BE2C (cell line): ENCODE results near the gene MPRIP.

ENCODE experiments used
- DNase-seq: peaks from one replicate; pipeline ENCODE4 v3.0.0-alpha.2; 2020
- H3K27me3 ChIP-seq: fragments of 250-450 bp; sonication (Bioruptor Pico); 2 replicates; pipeline ENCODE4 v1.5.1; 2020; ENCODE audit warnings: mild to moderate bottlenecking
- H3K36me3 ChIP-seq: fragments of 250-450 bp; sonication (Bioruptor Pico); 2 replicates; pipeline ENCODE4 v1.5.1; 2020; ENCODE audit warnings: mild to moderate bottlenecking
- H3K4me1 ChIP-seq: fragments of 250-450 bp; sonication (Bioruptor Pico); 2 replicates; pipeline ENCODE4 v1.5.1; 2020
- H3K4me3 ChIP-seq: 2 replicates; pipeline ENCODE4 v1.5.1; 2011; ENCODE audit warnings: low read depth, low read length
- H3K9me3 ChIP-seq: fragments of 250-450 bp; sonication (Bioruptor Pico); 2 replicates; pipeline ENCODE4 v1.5.1; 2020
- TF ChIP-seq, protein P1 (sequence below): IDR thresholded peaks from 2 replicates; pipeline ENCODE4 v1.5.1; 2012; ENCODE audit warnings: mild to moderate bottlenecking, low read depth, low read length

Gene MPRIP

DNA sequence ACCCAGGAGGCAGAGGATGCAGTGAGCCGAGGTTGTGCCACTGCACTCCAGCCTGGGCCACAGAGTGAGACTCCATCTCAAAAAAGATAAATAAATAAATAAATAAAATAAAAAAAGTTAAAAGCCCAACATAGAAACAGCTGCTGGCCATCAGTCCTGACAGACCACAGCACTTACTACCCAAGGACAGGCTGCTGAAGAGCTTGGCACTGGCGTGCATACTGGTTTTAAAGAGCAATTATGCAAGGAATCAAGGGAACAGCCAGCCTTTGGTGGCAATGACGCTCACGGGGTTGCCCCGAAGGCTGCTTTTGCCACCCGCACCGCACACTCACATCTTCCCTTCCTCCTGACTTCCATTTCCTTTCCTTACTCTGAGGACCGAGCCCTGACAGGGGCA is 159.7 kb downstream of the MPRIP start:
- Histone ChIP-seq H3K27me3 (no peaks in the 10 kb centered on the region), H3K9me3 (no peaks in the 10 kb centered on the region), H3K4me1 (no peaks in the 10 kb centered on the region), H3K4me3 (no peak overlapping the region), H3K36me3 (peaks cover 21% of the 10 kb centered on the region)
- no peak for DNase-seq
- TF ChIP-seq, protein P1, sequence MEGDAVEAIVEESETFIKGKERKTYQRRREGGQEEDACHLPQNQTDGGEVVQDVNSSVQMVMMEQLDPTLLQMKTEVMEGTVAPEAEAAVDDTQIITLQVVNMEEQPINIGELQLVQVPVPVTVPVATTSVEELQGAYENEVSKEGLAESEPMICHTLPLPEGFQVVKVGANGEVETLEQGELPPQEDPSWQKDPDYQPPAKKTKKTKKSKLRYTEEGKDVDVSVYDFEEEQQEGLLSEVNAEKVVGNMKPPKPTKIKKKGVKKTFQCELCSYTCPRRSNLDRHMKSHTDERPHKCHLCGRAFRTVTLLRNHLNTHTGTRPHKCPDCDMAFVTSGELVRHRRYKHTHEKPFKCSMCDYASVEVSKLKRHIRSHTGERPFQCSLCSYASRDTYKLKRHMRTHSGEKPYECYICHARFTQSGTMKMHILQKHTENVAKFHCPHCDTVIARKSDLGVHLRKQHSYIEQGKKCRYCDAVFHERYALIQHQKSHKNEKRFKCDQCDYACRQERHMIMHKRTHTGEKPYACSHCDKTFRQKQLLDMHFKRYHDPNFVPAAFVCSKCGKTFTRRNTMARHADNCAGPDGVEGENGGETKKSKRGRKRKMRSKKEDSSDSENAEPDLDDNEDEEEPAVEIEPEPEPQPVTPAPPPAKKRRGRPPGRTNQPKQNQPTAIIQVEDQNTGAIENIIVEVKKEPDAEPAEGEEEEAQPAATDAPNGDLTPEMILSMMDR = no peak

DNA sequence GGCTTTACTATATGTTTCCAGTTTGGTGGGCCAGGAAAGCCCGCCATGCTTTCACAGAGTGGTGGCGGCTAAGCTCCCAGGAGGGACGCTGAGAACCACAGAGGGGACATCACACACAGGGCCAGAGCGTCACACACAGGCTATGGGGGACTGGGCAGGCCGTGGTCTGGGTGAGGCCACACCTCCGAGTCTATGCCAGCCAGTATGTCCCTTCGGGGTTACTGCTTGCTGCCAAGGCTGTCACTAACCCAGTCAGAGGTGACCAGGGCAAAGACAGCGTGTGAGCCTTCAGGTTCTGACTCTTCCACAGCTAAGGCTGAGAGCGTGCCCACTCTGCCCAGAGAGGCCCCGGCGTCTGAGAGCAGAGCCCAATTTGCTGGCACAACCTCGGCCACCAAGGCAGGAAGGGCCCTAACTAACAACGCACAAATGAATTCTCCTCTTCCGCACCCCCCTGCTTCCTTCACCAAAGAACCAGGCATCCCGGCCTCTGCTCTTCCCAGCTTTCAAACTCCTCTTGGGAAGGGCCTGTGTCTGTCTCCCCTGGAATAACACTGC is 161.0 kb downstream of the MPRIP start:
- DNase-seq = no peak
- peaks cover 21% of the 10 kb centered on the region for H3K36me3 ChIP-seq
- TF ChIP-seq, protein P1 = no peak
- no peaks in the 10 kb centered on the region for H3K4me1 ChIP-seq
- no peaks in the 10 kb centered on the region for H3K9me3 ChIP-seq
- no peaks in the 10 kb centered on the region for H3K27me3 ChIP-seq
- no peak overlapping the region for H3K4me3 ChIP-seq

DNA sequence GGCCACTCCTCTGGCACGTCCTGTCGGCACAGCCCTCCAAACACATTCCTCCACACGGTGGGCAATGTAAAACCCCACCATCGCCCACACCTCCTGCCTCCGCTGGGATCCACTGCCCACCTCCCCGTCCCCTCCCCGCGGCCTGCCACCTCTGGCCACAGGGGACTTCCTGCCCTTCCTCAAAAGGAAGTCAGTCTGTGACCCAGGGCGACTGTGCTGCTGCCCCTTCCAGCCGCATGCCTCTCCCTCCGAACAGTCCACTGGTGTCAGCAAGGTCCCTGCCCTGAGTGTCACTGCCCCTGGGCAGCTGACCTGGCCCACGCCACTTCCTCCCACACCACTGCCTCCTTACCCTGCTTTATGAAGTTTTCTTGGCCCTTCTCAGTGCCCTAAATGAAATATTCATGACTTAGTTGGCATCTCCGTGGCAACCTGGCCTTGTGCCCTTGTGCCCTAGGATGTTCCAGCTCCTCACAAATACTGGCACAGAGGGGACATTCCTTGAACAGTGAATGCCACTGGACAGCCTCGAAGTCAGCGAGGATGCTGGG is 161.9 kb downstream of the MPRIP start:
- Histone ChIP-seq H3K9me3 (no peaks in the 10 kb centered on the region), H3K4me3 (peak overlapping the region; percentile 63), H3K4me1 (no peaks in the 10 kb centered on the region), H3K27me3 (no peaks in the 10 kb centered on the region), H3K36me3 (peaks cover 21% of the 10 kb centered on the region)
- TF ChIP-seq, protein P1 = no peak
- no peak for DNase-seq

DNA sequence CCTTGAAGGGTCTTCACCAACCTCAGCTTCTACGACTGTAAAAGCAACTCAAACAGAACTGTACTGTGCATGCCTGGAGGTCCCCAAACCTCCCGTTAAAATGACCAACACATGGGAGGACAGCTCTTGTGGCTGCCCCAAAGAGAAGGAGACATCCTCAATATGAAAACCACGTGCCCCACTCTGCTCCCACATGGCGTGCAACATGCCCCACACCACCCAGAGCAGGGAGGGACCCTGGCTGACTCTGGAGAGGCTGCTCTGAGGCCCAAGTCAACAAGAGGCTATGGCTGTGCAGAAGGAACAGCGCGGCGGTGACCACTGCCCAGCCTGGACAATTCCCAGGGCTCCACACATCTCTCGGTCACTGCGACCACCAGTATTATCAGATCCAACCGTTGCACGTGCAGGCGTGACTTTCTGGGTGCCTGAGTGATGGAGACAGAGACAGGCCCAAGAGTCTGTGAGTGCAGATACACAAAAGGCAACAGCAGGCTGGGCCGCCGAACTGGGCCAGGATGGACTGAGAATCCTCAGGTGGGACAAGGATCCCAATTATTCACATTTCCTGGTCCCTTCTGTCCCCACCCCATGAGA is 162.5 kb downstream of the MPRIP start:
- no peak for DNase-seq
- peak overlapping the region; percentile 63 for H3K4me3 ChIP-seq

DNA sequence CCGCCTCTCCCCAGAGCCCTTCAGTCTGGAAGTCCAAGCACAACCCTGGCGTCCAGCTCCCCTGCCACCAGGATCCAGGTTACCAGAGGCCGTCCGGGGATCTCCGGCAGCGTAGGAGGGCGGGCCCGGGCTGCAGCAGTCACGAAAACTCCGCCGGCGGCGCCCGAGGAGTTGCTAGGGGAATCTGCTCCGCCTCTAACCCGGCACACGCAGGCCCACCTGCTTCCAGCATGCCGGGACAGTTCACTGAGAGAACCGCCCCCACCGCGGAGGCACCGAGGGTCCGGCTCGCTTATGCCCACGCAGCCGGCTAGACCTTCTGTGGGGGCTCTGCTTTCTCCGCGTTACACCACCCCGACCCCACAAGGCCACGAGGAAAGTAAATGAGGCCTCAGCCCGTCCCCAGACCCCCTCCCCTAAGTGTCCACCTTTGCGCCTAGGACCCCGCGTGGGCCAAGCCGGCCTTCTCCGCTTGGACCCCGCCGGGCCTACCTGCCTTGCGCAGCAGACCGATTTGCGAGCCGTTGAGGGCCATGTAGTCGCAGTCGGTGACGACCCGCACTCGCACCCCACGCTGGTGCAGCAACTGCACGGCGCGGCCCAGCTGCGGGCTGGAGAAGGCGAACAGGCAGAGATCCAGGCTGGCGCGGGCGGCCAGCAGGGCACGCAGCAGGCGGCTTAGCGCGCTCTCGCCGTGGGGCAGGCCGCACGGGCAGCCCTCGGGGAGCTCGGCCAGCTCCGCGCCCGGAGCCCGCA is 163.3 kb downstream of the MPRIP start:
- TF ChIP-seq, protein P1 = no peak
- Histone ChIP-seq H3K4me1 (no peaks in the 10 kb centered on the region), H3K27me3 (no peaks in the 10 kb centered on the region), H3K9me3 (no peaks in the 10 kb centered on the region), H3K4me3 (peak overlapping the region; percentile 63), H3K36me3 (peaks cover 21% of the 10 kb centered on the region)
- peak; percentile 34 for DNase-seq

More for the DNA sequence above, 162.5 kb downstream of the MPRIP start:
- H3K9me3 ChIP-seq = no peaks in the 10 kb centered on the region
- H3K27me3 ChIP-seq = no peaks in the 10 kb centered on the region
- H3K4me1 ChIP-seq = no peaks in the 10 kb centered on the region
- TF ChIP-seq, protein P1 = no peak
- peaks cover 21% of the 10 kb centered on the region for H3K36me3 ChIP-seq
